HG02798 (cell line): ENCODE measurements around the gene EPYC.

Source experiments
- ATAC-seq: cut with Tn5 transposase; IDR thresholded peaks from one replicate; pipeline ENCODE4 v1.9.1; 2021; ENCODE audit warnings: mild to moderate bottlenecking; ENCODE audit not compliant: unreplicated experiment, poor library complexity

The EPYC gene

DNA sequence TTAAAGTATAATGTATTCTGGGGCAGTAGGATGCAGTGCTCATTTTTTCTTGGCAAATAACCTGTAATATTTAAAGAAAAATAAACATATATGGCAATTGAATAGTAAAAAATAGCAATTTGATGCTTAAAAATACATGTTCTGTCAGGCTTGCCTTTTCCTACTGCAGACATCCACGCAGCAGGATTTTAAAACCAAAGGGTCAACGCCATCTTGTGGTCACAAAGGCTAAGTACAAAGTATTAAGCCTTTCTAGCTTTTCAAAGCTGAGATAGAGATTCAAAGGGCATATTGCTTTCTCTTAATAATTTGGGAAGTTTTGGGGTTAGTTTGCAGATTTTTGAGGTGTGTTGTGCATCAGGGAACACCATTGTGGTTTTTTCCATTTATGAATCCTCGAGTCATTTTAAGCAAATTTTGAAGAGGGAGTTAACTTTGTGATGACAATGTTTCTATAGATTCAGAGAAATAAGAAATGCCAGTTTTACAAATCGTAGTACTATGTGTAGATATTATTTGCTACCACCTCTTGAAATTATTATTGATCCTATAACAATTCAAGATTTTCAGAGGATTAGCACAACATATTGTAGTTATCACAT, 45.1 kb downstream of the EPYC start:
- peak; percentile 80 for ATAC-seq

DNA sequence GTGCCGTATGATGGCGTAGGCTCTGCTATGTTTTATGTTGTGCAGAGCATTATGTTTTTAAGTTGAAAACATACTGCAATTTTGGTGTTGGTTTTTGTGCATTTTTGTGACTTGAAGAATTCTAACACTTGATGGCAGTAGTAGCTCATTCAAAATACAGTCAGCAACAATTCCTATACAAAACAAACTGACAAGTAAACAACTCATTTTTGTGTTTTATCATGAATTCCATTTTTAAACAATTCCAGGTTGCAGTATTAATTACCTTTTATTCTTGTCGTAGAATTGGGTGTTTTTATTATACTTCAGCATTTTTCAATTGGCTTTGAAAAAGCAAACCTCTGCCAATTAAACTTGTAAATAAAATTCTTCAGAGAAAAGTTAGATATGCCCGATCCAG, 45.7 kb downstream of the EPYC start:
- no peak for ATAC-seq

DNA sequence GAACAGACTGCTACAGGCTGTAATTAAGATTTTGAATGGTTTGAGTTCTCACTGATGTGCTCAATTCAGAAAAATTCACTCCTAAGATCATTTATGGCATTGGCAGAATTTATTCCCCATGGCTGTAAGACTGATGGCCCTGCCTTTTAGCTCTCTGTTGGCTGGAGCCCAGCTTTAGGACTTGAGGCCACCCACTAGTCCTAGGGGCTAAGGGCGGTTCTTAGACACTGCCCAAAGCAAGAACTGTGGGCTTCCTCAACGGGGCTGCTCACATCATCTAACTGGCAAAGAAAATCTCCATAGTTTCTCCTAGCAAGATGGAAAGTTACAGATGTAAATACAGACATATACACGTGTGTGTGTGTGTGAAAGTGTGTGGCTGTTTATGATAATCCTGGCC, 46.4 kb downstream of the EPYC start:
- no peak for ATAC-seq

GRCh38 chr12:90954921-90955320, 49.9 kb downstream of the EPYC start, which contains the start of gene CCER1:
Gene CCER1, minus strand, starts transcription at chr12:90955176. Its CDS starts 434 bp downstream, at chr12:90954742.
- ATAC-seq = no peak

GRCh38 chr12:90954428-90954827, 50.3 kb downstream of the EPYC start:
- no peak for ATAC-seq

DNA sequence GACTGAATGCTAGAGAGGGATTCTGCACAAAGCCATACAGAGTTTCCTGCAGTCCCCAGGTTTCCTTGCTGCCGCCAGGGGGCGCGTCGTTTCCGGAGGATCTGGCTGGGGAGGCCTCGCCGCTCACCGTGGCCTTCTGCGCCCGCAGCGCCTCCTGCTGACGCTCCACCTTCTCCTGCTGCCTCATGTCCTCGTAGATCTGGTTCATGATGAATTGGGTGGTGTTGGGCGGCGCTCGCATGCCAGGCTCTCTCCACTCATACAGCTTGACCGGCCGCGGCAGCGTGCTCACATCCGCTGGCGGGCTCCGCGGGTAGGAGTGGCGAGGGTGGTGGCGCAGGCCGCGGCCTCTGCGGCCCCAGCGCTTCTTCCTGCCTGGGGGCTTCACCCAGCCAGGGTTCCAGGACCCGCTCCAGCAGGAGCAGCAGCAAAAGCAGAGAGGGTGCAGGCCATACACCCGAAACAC, 50.8 kb downstream of the EPYC start:
- peak; percentile 53 for ATAC-seq

GRCh38 chr12:90951432-90952105, 53.2 kb downstream of the EPYC start:
- no peak for ATAC-seq

DNA sequence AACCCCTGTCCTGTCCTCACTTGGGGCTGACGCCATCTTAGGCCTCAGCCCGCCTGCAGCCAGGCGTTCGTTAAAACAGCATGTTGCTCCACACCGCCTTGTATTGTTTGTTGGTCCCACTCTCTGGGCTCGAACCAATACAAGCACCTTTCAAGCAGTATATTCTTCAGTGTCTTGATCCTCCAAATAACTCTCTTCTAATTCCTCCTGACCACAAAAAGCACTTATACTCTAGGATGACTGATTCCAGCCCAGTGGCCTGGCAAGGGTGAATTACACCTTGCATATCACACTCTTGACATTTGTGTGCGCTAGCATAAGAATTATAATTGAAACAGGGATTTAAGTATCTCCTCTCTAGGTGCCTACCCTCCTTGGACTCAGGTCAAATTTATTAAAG, 56.9 kb downstream of the EPYC start:
- ATAC-seq = no peak

DNA sequence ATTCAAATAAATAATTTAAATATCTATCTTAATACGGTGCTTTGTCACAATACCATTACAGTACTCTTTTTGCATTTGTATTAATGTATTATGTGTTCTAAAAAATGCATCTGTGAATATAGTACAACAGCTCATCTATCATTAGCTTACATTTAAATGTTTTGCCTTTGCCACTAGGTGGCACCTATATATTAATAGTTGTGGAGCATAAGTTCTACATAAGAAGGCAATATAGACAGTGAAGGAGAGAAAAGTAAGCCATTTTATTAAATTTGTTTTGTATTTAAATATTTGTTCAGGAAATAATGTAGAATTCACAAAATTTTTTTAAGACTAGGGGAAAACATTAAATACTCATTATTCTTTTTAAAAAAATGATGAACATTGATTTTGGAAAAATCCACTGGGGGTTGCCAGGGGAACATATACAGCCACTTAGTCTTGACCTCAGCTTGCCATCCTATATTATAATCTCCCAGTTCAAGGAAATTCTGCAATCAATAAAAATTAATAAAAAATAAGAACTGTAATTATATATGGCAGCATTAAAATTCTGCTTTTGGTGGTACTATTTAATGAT, 59.6 kb downstream of the EPYC start:
- ATAC-seq = peak; percentile 85

DNA sequence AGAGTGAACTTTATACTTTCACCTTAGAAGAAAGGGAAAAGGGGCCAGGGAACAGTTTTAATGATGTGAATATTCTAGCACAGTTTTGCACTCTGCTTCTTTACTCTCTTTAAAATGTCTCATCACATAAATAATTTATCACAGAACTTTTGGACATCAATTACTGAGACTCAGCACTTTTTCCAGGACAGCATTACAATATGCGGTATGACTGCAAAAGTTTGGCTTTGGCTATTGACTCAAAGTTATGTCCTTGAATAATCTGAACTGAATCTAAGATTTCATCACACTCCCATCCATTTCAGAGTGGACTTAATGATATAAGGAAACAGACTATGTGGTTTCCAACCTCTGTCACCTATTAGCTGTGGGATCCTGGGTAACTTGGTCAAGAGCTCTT, 61.5 kb downstream of the EPYC start:
- no peak for ATAC-seq

GRCh38 chr12:90940872-90941499, 63.8 kb downstream of the EPYC start:
- ATAC-seq = peak; percentile 78

- no peak for ATAC-seq
These were observed 65.4 kb downstream of the EPYC start for GRCh38 chr12:90939382-90939781.

GRCh38 chr12:90938451-90938850, 66.3 kb downstream of the EPYC start:
- no peak for ATAC-seq

DNA sequence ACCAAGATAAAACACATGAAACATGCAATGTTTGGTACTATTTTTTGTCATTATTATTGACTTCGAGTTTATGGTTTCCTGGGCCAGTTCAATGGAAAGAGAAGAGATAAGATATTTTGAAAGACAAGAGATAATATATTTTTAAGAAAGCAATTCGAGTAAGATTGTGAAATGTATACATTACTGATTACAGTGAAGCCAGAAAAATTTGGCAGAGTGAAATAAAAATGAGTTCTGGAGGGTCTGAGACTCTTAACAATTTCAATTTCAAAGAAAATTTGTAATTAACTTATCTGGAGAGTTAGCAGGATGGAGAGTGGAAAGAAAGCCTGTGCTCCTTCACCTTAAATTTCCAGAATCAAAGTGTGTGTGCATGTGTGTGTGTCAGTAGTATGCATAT, 67.1 kb downstream of the EPYC start:
- ATAC-seq = no peak

- no peak for ATAC-seq
These were observed 68.4 kb downstream of the EPYC start for GRCh38 chr12:90936230-90937005.

DNA sequence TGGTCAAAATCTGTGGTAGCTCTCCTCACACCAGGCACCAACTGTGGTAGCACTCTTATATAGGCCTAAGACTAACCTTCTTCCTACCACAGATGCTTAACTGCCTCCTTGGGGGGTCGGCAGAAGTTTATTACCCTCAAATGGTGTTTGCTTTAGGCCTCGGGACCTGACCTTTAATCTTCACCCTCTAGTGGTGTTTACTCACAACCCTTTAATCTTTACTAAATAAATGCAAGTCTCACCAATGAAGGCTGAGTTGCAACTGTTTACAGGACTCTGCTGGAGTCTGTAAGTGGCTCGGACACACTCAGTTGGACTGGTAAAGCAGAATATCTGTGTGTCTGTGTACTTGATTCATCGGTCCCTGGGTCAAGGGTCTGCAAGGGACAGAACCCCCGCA, 79.2 kb downstream of the EPYC start:
- no peak for ATAC-seq

DNA sequence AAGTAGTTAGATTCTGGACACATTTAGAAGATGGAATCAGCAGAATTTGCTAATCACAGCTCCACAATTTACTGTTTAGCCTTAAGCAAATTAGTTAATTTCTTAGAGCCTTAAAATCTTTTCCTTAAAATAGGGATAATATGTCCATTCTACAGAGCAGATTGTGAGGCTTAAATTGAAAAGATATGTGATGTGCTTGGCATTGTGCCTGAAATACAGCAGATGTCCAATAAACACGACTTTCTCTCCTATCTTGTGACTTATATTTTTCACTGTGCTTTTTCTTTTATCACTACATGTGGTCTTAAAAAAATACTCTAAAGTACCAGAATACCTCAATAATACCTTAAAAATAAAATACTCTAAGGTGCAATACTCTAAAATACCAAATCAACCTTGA, 80.4 kb downstream of the EPYC start:
- no peak for ATAC-seq

GRCh38 chr12:90922145-90922627, 82.6 kb downstream of the EPYC start:
- ATAC-seq = no peak

- no peak for ATAC-seq
These were observed 83.2 kb downstream of the EPYC start for GRCh38 chr12:90921536-90921935.

- ATAC-seq = no peak
These were observed 84.5 kb downstream of the EPYC start for GRCh38 chr12:90920222-90920621.
